ENCODE measurements around the gene C1orf21.

- no peak for TF ChIP-seq ATF3 (CRISPR knock-in tag; conservative IDR thresholded peaks at IDR 0.05)
- TF ChIP-seq CTCF (IDR thresholded peaks at IDR 0.05): no peak
- TF ChIP-seq KAT7 (CRISPR knock-in tag; IDR thresholded peaks at IDR 0.05; ENCODE audit: borderline replicate concordance): no peak
- no peak for TF ChIP-seq TP53 (CRISPR knock-in tag; IDR thresholded peaks at IDR 0.05)
- TF ChIP-seq NR2C2 (CRISPR knock-in tag; IDR thresholded peaks at IDR 0.05): no peak
- TF ChIP-seq AFF4 (CRISPR knock-in tag; IDR thresholded peaks at IDR 0.05; ENCODE audit: borderline replicate concordance): no peak
- no peak for TF ChIP-seq MAX (CRISPR knock-in tag; IDR thresholded peaks at IDR 0.05)
- no peak for TF ChIP-seq NR1H2 (CRISPR knock-in tag; IDR thresholded peaks at IDR 0.05)
- TF ChIP-seq SP1 (CRISPR knock-in tag; conservative IDR thresholded peaks at IDR 0.05): no peak
- no peak for TF ChIP-seq ERG (CRISPR knock-in tag; IDR thresholded peaks at IDR 0.05)
- no peak for TF ChIP-seq ETV6 (CRISPR knock-in tag; IDR thresholded peaks at IDR 0.05)
- no peak for TF ChIP-seq USF2 (CRISPR knock-in tag; IDR thresholded peaks at IDR 0.05)
- no peak for TF ChIP-seq ZBTB43 (CRISPR knock-in tag; IDR thresholded peaks at IDR 0.05)
- TF ChIP-seq CREB1 (CRISPR knock-in tag; IDR thresholded peaks at IDR 0.05): no peak
Measured at GRCh38 chr1:184485751-184486723, 99.2 kb downstream of the C1orf21 start.

All from WTC11 (cell line).